GM19099 (cell line): ENCODE data around the gene TIFAB.

ENCODE experiments used
- POLR2A ChIP-seq: IDR thresholded peaks from 3 replicates; pipeline ENCODE4 v1.6.1; 2011; ENCODE audit warnings: low read depth; ENCODE audit not compliant: insufficient read length; ENCODE audit errors: extremely low read depth

Gene TIFAB

GRCh38 chr5:135398855-135399793 is 53.0 kb downstream of the TIFAB start, which contains the start of gene MACROH2A1:
TSS of gene MACROH2A1 (minus strand) at chr5:135399231. CDS start at chr5:135389093, 10,138 bp downstream.
- TF ChIP-seq POLR2A, result peak; percentile 94

GRCh38 chr5:135398160-135398854 is 53.8 kb downstream of the TIFAB start:
- TF ChIP-seq POLR2A, result no peak
